ACC112 (cell line): ENCODE measurements around the gene FOSL2.
A peak's percentile ranks its signal among the peaks of the same experiment; 100 is the strongest.

Source experiments
- H2AFZ ChIP-seq: fragments of 200-600 bp; sonication (generic); one replicate; pipeline ENCODE4 v1.6.0; 2017; ENCODE audit warnings: antibody characterized with exemption, low read length; ENCODE audit not compliant: unreplicated experiment
- H3K27ac ChIP-seq: fragments of 200-600 bp; sonication (generic); 2 replicates; pipeline ENCODE4 v1.5.1; 2014; ENCODE audit warnings: low read depth, mild to moderate bottlenecking, antibody characterized with exemption, low read length, moderate library complexity
- H3K27me3 ChIP-seq: fragments of 200-600 bp; sonication (generic); 2 replicates; pipeline ENCODE4 v1.6.1; 2014; ENCODE audit warnings: mild to moderate bottlenecking, antibody characterized with exemption, low read length, moderate library complexity, mixed read lengths; ENCODE audit not compliant: insufficient read depth
- H3K36me3 ChIP-seq: fragments of 200-600 bp; sonication (generic); 2 replicates; pipeline ENCODE4 v1.6.1; 2016; ENCODE audit warnings: mild to moderate bottlenecking, antibody characterized with exemption, low read length, moderate library complexity, mixed read lengths; ENCODE audit not compliant: insufficient read depth
- H3K4me1 ChIP-seq: fragments of 200-600 bp; sonication (generic); one replicate; pipeline ENCODE4 v1.6.1; 2016; ENCODE audit warnings: low read length, mixed read lengths; ENCODE audit not compliant: insufficient read depth, unreplicated experiment, control insufficient read depth
- H3K4me3 ChIP-seq: fragments of 200-600 bp; sonication (generic); 2 replicates; pipeline ENCODE4 v1.5.1; 2014; ENCODE audit warnings: mild to moderate bottlenecking, low read depth, low read length
- H3K79me2 ChIP-seq: fragments of 200-600 bp; sonication (generic); one replicate; pipeline ENCODE4 v1.6.0; 2016; ENCODE audit warnings: low read length; ENCODE audit not compliant: control insufficient read depth, unreplicated experiment, insufficient read depth

Gene FOSL2

GRCh38 chr2:28414583-28414982 is 21.9 kb downstream of the FOSL2 start:
- H3K27ac ChIP-seq: no peak overlapping the region
- no peak overlapping the region for H3K4me3 ChIP-seq
- peaks cover 8% of the 10 kb centered on the region for H3K36me3 ChIP-seq
- no peaks in the 10 kb centered on the region for H3K27me3 ChIP-seq
- no peaks in the 10 kb centered on the region for H3K4me1 ChIP-seq
- peaks cover 6% of the 10 kb centered on the region for H3K79me2 ChIP-seq
- H2AFZ ChIP-seq: no peak overlapping the region

- Histone ChIP-seq H3K4me3 (no peak overlapping the region), H3K27me3 (no peaks in the 10 kb centered on the region), H3K27ac (no peak overlapping the region), H3K36me3 (peaks cover 8% of the 10 kb centered on the region), H3K79me2 (peaks cover 4% of the 10 kb centered on the region), H3K4me1 (no peaks in the 10 kb centered on the region), H2AFZ (no peak overlapping the region)
These were observed 22.4 kb downstream of the FOSL2 start for GRCh38 chr2:28415010-28415409.

DNA sequence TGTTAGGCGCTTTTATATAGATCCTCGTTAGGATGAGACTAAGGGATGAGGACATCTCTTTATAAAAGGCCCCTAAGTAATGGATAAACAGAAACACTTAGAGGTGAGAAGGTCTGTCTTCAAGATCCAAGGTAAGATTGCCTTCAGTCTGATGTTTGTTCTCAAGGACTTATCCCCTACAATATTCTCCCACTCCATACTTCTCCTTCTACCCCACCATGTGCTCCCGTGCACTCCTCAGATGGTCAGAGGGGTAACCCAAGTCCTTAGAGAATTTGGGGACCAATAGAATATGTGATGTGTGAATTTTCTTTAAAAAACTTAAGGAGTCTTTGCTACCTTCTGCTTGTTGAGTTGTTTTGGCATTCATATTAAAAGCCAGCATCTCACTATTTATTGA is 23.1 kb downstream of the FOSL2 start:
- Histone ChIP-seq H3K27me3 (no peaks in the 10 kb centered on the region), H3K36me3 (peaks cover 8% of the 10 kb centered on the region), H3K4me1 (no peaks in the 10 kb centered on the region), H3K79me2 (peaks cover 3% of the 10 kb centered on the region), H3K27ac (no peak overlapping the region), H3K4me3 (no peak overlapping the region), H2AFZ (no peak overlapping the region)

DNA sequence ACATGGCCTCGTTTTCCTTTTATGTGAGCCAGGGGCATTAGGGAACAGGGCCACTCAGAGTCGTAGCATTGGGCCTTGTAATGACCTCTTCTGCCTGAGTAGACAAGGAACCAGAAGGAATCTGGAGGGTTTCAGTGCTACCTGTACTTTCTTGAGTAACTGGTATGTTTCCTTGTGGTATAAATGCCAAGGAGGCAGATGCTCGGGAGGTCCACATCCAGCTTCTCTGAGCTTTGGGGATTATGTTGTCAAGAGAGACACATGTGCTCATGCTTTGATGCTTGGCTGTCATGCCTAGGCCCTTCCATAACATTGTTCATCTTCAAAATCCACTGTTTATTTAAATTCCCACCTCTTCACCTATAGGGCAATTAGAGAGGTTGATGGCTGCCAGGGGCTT is 26.3 kb downstream of the FOSL2 start:
- peaks cover 6% of the 10 kb centered on the region for H3K36me3 ChIP-seq
- no peak overlapping the region for H3K4me3 ChIP-seq
- H3K79me2 ChIP-seq: no peaks in the 10 kb centered on the region
- H2AFZ ChIP-seq: no peak overlapping the region
- no peak overlapping the region for H3K27ac ChIP-seq
- no peaks in the 10 kb centered on the region for H3K27me3 ChIP-seq
- peaks cover 4% of the 10 kb centered on the region for H3K4me1 ChIP-seq

DNA sequence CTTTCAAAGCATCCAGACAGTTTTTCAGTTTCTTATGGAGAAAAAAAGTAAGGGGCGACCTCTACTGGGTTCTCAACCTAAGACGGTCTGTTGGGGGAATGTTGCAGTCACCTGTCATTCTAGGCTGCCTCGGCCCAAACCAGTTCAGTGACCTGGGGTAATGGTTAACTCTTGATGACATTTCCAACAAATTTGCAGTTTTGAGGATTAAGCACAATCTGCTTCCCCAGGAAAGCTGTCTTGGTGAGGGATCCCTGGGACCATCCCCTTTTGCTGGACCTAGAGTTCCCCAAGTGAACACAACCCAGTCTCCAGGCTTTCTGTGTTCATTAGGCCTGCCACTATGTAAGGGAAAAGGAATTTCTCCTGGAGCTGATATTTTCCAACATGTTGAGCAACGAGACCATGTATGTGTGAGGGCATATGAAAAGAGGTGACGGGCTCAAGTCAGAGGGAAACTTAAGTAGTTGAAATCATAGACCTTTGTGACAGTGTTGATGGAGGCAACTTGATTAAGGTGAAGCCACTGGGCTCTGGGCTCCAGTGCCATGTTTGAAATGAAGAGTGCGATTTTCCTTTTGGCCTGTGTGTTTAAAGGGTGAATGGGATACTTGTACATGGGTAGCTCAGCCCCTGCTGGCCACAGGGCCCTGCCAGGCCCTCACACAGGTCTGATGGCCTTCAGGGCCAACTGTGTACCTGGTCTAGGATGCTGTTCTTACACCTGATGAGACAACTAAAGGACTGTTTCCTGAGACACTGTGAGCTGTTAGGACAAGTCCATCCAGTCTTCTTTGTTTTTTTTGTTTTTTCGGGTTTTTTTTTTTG is 27.0 kb downstream of the FOSL2 start:
- Histone ChIP-seq H3K27ac (no peak overlapping the region), H3K4me3 (no peak overlapping the region), H3K79me2 (no peaks in the 10 kb centered on the region), H3K27me3 (no peaks in the 10 kb centered on the region), H3K36me3 (peaks cover 3% of the 10 kb centered on the region), H3K4me1 (peaks cover 10% of the 10 kb centered on the region), H2AFZ (no peak overlapping the region)

- Histone ChIP-seq H3K27ac (no peak overlapping the region), H3K4me1 (peaks cover 10% of the 10 kb centered on the region), H3K4me3 (no peak overlapping the region), H3K27me3 (no peaks in the 10 kb centered on the region), H3K79me2 (no peaks in the 10 kb centered on the region), H2AFZ (no peak overlapping the region), H3K36me3 (no peaks in the 10 kb centered on the region; the same call in 1 of the 2 replicates)
These were observed 28.1 kb downstream of the FOSL2 start for GRCh38 chr2:28420722-28421121.

GRCh38 chr2:28422908-28423741 is 30.5 kb downstream of the FOSL2 start:
- no peak overlapping the region for H3K4me3 ChIP-seq
- no peak overlapping the region for H2AFZ ChIP-seq
- H3K27me3 ChIP-seq: no peaks in the 10 kb centered on the region
- H3K4me1 ChIP-seq: peaks cover 10% of the 10 kb centered on the region
- no peaks in the 10 kb centered on the region for H3K36me3 ChIP-seq
- no peak overlapping the region for H3K27ac ChIP-seq
- no peaks in the 10 kb centered on the region for H3K79me2 ChIP-seq

DNA sequence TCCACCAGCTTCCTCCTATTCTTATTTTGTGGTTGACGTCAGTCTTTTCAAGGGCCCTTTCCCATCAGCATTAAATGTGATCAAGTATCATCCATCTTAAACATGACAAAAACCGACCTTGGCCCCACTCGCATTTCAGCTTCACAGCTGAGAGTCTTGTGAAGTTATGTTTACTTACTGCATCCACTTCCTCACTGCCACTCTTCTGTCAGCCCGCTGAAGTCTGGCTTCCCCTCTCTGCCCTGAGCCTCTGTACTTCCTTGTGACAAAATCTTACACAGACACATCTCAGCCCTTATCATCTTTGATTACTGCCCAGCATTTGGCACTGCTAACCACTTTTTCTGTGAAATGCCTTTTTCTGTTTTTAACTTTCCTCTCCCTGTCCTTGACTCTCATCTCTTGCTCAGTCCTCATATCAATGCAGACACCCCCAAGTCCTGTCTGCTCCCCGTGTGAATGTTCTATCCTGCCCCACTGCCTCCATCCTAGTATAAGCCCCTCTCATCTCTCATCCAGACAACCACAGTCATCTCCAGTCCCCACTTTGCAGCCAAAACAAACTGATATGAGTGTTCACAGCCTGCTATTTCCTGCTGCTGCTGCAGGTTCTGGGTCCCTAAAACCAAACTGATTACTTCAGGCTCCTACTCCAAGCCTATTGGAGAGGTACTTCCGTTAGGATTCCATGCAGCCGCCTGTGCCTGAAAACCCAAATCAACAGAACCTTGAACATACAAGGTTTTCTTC is 31.4 kb downstream of the FOSL2 start:
- Histone ChIP-seq H3K36me3 (no peaks in the 10 kb centered on the region), H2AFZ (peak overlapping the region; percentile 13), H3K27me3 (no peaks in the 10 kb centered on the region), H3K27ac (0 out of 2 replicates have a peak overlapping the region, but pooled peaks have one; percentile 17), H3K4me3 (no peak overlapping the region), H3K79me2 (no peaks in the 10 kb centered on the region), H3K4me1 (peaks cover 10% of the 10 kb centered on the region)

DNA sequence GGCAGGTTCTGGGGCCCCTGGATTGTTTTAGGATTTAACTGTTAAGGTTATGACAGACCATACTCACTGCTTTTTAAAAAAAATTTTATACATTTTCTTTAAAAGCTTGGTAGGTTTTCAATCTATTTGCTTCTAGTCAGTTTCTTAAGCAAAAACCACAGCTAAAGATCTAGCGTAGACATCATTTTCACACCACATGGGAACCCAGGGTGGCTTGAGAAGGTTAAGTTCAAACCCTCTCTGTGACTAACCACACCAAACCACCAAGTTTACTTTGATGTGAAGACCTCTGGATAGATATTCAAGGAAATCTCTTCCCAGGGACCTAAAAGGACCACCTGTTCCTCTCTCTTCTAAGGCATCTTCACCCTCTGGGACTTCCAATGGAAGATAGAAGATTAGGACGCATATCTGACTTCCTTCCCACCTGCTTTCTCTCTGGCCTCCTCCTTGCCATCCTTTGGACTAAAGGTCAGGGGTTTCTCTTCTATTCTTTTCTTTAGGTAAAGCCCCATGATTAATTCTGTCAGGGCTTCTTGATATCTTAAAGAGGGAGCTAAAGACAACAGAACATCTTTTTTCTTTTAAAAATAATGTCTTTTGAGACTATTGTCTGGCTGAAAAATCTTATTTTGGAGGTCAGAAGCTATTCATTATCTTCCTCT is 32.3 kb downstream of the FOSL2 start:
- no peaks in the 10 kb centered on the region for H3K79me2 ChIP-seq
- H3K36me3 ChIP-seq: no peaks in the 10 kb centered on the region
- no peak overlapping the region for H2AFZ ChIP-seq
- H3K27me3 ChIP-seq: no peaks in the 10 kb centered on the region
- no peak overlapping the region for H3K27ac ChIP-seq
- H3K4me1 ChIP-seq: peaks cover 10% of the 10 kb centered on the region
- H3K4me3 ChIP-seq: no peak overlapping the region

DNA sequence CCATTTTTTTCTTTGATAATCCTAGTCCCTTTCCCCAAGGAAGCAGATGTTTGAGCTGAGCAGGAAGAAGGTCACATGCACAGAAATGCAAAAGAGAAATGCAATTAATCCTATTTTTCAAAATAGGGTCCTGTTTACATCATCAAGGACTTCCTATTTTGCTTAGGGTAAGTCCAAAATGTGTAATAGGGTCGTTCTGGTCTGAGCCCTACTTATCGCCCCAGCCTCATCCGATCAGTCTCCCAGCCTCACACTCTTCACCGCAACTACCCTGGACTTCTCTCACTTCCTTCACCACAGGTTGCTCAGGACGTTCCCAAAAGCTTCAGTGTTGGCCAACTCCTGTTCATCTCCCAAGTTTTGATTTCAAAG is 32.8 kb downstream of the FOSL2 start:
- Histone ChIP-seq H3K4me1 (peaks cover 10% of the 10 kb centered on the region), H3K27ac (no peak overlapping the region), H3K79me2 (no peaks in the 10 kb centered on the region), H2AFZ (no peak overlapping the region), H3K4me3 (no peak overlapping the region), H3K27me3 (no peaks in the 10 kb centered on the region), H3K36me3 (no peaks in the 10 kb centered on the region)
